Astrocyte (in vitro differentiated cells and primary cell): Measurements from ENCODE around the gene FAR1. TPM values are rescaled to one million over a fixed set of nuclear protein-coding genes. Genes with fewer than 3 reads are reported as not detected.

ENCODE experiments used
- DNase-seq: peaks from one replicate; pipeline ENCODE4 v3.0.0-alpha.2; 2010; ENCODE audit warnings: low read depth
- FAIRE-seq: peaks from 2 replicates; lab custom pipeline; 2011; peaks lifted over from hg19 to GRCh38; lab: Jason Lieb, UNC
- H2AFZ ChIP-seq: 2 replicates; pipeline ENCODE4 v1.6.0; 2012; ENCODE audit warnings: low read depth, low read length, inconsistent platforms
- H3K27ac ChIP-seq: 2 replicates; pipeline ENCODE4 v1.5.1; 2011; ENCODE audit warnings: low read depth, low read length, inconsistent platforms
- H3K27me3 ChIP-seq: 2 replicates; pipeline ENCODE4 v1.6.0; 2011; ENCODE audit warnings: low read length, inconsistent platforms; ENCODE audit not compliant: insufficient read depth
- H3K36me3 ChIP-seq: 2 replicates; pipeline ENCODE4 v1.5.1; 2011; ENCODE audit warnings: low read length, inconsistent platforms; ENCODE audit not compliant: insufficient read depth
- H3K4me1 ChIP-seq: 2 replicates; pipeline ENCODE4 v1.5.1; 2011; ENCODE audit warnings: low read length, inconsistent platforms; ENCODE audit not compliant: insufficient read depth
- H3K4me2 ChIP-seq: 2 replicates; pipeline ENCODE4 v1.6.0; 2012; ENCODE audit warnings: low read length, inconsistent platforms
- H3K4me3 ChIP-seq: 2 replicates; pipeline ENCODE4 v1.5.1; 2011; ENCODE audit warnings: low read depth, mild to moderate bottlenecking, low read length, inconsistent platforms; ENCODE audit not compliant: insufficient read depth
- H3K79me2 ChIP-seq: 2 replicates; pipeline ENCODE4 v1.6.0; 2012; ENCODE audit warnings: mild to moderate bottlenecking, low read length, inconsistent platforms; ENCODE audit not compliant: insufficient read depth
- H3K9ac ChIP-seq: 2 replicates; pipeline ENCODE4 v1.6.0; 2012; ENCODE audit warnings: mild to moderate bottlenecking, low read length, inconsistent platforms
- H3K9me3 ChIP-seq: 2 replicates; pipeline ENCODE4 v1.5.1; 2012; ENCODE audit warnings: low read depth, mild to moderate bottlenecking, low read length, inconsistent platforms; ENCODE audit not compliant: insufficient read depth
- H4K20me1 ChIP-seq: 2 replicates; pipeline ENCODE4 v1.6.0; 2012; ENCODE audit warnings: low read length, inconsistent platforms; ENCODE audit not compliant: insufficient read depth
- H3K27ac Mint-ChIP-seq: one replicate; pipeline ENCODE4 v1.8.0; 2021; ENCODE audit warnings: mild to moderate bottlenecking, mixed read lengths; ENCODE audit not compliant: unreplicated experiment
- H3K27me3 Mint-ChIP-seq: one replicate; pipeline ENCODE4 v1.8.0; 2021; ENCODE audit warnings: low read depth, mixed read lengths; ENCODE audit not compliant: unreplicated experiment
- H3K36me3 Mint-ChIP-seq: one replicate; pipeline ENCODE4 v1.8.0; 2021; ENCODE audit warnings: low read depth, mixed read lengths; ENCODE audit not compliant: unreplicated experiment
- H3K4me1 Mint-ChIP-seq: one replicate; pipeline ENCODE4 v1.8.0; 2021; ENCODE audit warnings: low read depth, mixed read lengths; ENCODE audit not compliant: unreplicated experiment
- H3K4me3 Mint-ChIP-seq: one replicate; pipeline ENCODE4 v1.8.0; 2021; ENCODE audit warnings: mild to moderate bottlenecking, moderate library complexity, mixed read lengths; ENCODE audit not compliant: unreplicated experiment
- H3K9me3 Mint-ChIP-seq: one replicate; pipeline ENCODE4 v1.8.0; 2021; ENCODE audit warnings: mild to moderate bottlenecking, mixed read lengths; ENCODE audit not compliant: unreplicated experiment
- CTCF ChIP-seq: IDR thresholded peaks from 2 replicates; pipeline ENCODE4 v1.5.1; 2011; ENCODE audit warnings: low read depth, mild to moderate bottlenecking, inconsistent platforms, low read length, moderate library complexity; ENCODE audit not compliant: insufficient read depth
- EZH2 ChIP-seq: IDR thresholded peaks from 2 replicates; pipeline ENCODE4 v1.6.1; 2012; ENCODE audit warnings: mild to moderate bottlenecking, low read length, inconsistent platforms; ENCODE audit not compliant: insufficient read depth
- total RNA-seq: library from RNA; stranded (reverse); gene quantifications from 2 replicates; pipeline ENCODE4 v1.2.1, GENCODE V29; 2021

Gene FAR1
- total RNA-seq, 1 donor from 2014 or later, result 100 TPM

- no peak for FAIRE-seq
- no peak for TF ChIP-seq CTCF
- no peak for TF ChIP-seq EZH2
- no peak overlapping the region for H3K4me2 ChIP-seq
- H4K20me1 ChIP-seq, result no peaks in the 10 kb centered on the region
- no peaks in the 10 kb centered on the region for H3K9me3 ChIP-seq
- H3K4me1 ChIP-seq, result no peaks in the 10 kb centered on the region
- Mint-ChIP-seq H3K36me3 (no peaks in the 10 kb centered on the region), H3K4me3 (no peak overlapping the region), H3K9me3 (no peaks in the 10 kb centered on the region), H3K27me3 (no peaks in the 10 kb centered on the region), H3K27ac (no peak overlapping the region), H3K4me1 (no peaks in the 10 kb centered on the region)
- no peak overlapping the region for H2AFZ ChIP-seq
- no peak overlapping the region for H3K9ac ChIP-seq
- no peaks in the 10 kb centered on the region for H3K36me3 ChIP-seq
- H3K27ac ChIP-seq, result no peak overlapping the region
- H3K4me3 ChIP-seq, result no peak overlapping the region
- H3K79me2 ChIP-seq, result no peaks in the 10 kb centered on the region
- no peak for DNase-seq
- no peaks in the 10 kb centered on the region for H3K27me3 ChIP-seq
Measured at GRCh38 chr11:13637125-13638069, 31.1 kb upstream of the FAR1 start.

- Mint-ChIP-seq H3K4me3 (no peak overlapping the region), H3K27me3 (no peaks in the 10 kb centered on the region), H3K27ac (no peak overlapping the region), H3K9me3 (no peaks in the 10 kb centered on the region), H3K36me3 (no peaks in the 10 kb centered on the region), H3K4me1 (no peaks in the 10 kb centered on the region)
- H3K36me3 ChIP-seq, result no peaks in the 10 kb centered on the region
- H3K9me3 ChIP-seq, result no peaks in the 10 kb centered on the region
- no peak overlapping the region for H3K27ac ChIP-seq
- H2AFZ ChIP-seq, result no peak overlapping the region
- H3K27me3 ChIP-seq, result no peaks in the 10 kb centered on the region
- DNase-seq, result no peak
- no peaks in the 10 kb centered on the region for H3K79me2 ChIP-seq
- no peak overlapping the region for H3K9ac ChIP-seq
- no peak overlapping the region for H3K4me2 ChIP-seq
- no peaks in the 10 kb centered on the region for H4K20me1 ChIP-seq
- TF ChIP-seq EZH2, result no peak
- TF ChIP-seq CTCF, result no peak
- FAIRE-seq, result no peak
- H3K4me3 ChIP-seq, result no peak overlapping the region
- H3K4me1 ChIP-seq, result no peaks in the 10 kb centered on the region
Measured at GRCh38 chr11:13638422-13638821, 30.0 kb upstream of the FAR1 start.
